ENCODE data around the gene PARL. TPM values are rescaled to one million over a fixed set of nuclear protein-coding genes. Genes with fewer than 3 reads are reported as not detected.

PARL gene
- total and polyA plus RNA-seq, 9 donors: 25.2 to 42.0 (median 34.1) TPM

DNA sequence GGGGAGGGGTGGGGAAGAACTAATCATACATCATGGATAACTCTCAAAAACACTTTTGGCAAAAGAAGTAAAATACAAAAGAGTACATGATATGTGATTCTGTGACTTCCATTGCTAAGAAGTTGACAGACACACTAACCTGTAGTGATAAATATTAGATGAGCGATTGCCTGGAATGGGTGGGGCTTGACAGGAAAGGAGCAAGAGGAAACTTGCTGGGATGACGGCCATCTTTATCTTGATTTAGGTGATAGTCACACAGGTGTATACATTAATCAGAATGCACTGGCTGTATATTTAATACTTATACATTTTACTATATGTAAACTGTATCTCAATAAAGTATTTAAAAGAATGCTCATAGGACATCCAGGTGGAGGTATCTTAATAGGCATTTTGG, 13.1 kb downstream of the PARL start:
- Histone ChIP-seq H3K36me3 (ENCODE audit: control insufficient read depth, insufficient read depth, low read length) (peaks cover 4% of the 10 kb centered on the region), H3K9me3 (replicated peaks; ENCODE audit: control insufficient read depth, low read depth, low read length) (no peaks in the 10 kb centered on the region), H3K27me3 (ENCODE audit: control insufficient read depth, insufficient read depth, low read length) (no peaks in the 10 kb centered on the region), H3K4me1 (ENCODE audit: control insufficient read depth, insufficient read depth, low read length) (no peaks in the 10 kb centered on the region), H3K4me3 (ENCODE audit: low read length) (no peak overlapping the region), H3K27ac (ENCODE audit: low read length) (no peak overlapping the region)
- DNase-seq: no peak
- WGBS (ENCODE audit: insufficient coverage): no CpG with 5 or more reads among the region's 2 CpGs

DNA sequence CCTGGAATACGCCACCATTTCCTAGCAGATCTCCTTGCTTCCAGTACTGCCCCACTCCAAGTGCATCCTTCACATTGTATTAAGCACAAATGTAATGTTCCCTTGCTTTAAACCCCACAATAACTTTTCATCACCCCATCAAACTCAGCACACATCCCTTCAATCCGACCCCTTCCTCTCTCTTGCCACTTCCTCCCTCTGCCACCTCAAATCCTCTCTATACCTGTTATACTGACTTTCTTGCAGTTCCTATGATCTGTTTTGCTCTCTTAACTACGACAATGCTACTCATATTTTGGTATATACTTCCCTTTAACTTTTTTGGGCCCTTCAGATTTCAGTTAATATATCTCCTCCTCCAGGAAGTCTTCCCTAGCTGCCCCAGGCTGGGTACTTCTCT, 14.1 kb downstream of the PARL start:
- Histone ChIP-seq H3K9me3 (replicated peaks; ENCODE audit: control insufficient read depth, low read depth, low read length) (no peaks in the 10 kb centered on the region), H3K36me3 (ENCODE audit: control insufficient read depth, insufficient read depth, low read length) (peaks cover 8% of the 10 kb centered on the region), H3K27me3 (ENCODE audit: control insufficient read depth, insufficient read depth, low read length) (no peaks in the 10 kb centered on the region), H3K4me1 (ENCODE audit: control insufficient read depth, insufficient read depth, low read length) (no peaks in the 10 kb centered on the region), H3K4me3 (ENCODE audit: low read length) (no peak overlapping the region), H3K27ac (ENCODE audit: low read length) (no peak overlapping the region)
- 96% methylated on average over 3 of the region's 3 CpGs for WGBS (ENCODE audit: insufficient coverage)
- DNase-seq: no peak

DNA sequence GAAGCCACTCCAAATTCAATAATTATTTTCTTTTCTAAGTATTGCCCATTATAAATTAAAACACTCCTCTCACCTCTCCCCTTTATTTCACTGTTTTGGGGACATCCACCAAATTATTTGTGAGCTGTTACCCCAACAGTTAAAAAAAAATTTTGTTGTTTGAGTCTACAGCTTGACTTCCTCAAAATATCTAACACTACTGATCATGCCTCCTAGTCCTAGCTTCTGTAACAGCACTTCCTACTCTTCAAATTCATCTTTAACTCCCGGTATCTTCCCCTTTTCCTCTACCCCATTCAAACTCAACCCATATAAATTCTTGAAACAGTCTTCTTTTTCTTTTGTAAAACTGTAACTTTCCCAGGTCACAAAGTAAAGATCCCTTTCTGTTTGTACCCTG, 15.9 kb downstream of the PARL start:
- 86% methylated on average over 1 of the region's 1 CpG for WGBS (ENCODE audit: insufficient coverage)
- Histone ChIP-seq H3K27ac (ENCODE audit: low read length) (no peak overlapping the region), H3K27me3 (ENCODE audit: control insufficient read depth, insufficient read depth, low read length) (no peaks in the 10 kb centered on the region), H3K9me3 (replicated peaks; ENCODE audit: control insufficient read depth, low read depth, low read length) (no peaks in the 10 kb centered on the region), H3K4me3 (ENCODE audit: low read length) (no peak overlapping the region), H3K36me3 (ENCODE audit: control insufficient read depth, insufficient read depth, low read length) (peaks cover 16% of the 10 kb centered on the region), H3K4me1 (ENCODE audit: control insufficient read depth, insufficient read depth, low read length) (no peaks in the 10 kb centered on the region)
- peak; percentile 15 for DNase-seq

DNA sequence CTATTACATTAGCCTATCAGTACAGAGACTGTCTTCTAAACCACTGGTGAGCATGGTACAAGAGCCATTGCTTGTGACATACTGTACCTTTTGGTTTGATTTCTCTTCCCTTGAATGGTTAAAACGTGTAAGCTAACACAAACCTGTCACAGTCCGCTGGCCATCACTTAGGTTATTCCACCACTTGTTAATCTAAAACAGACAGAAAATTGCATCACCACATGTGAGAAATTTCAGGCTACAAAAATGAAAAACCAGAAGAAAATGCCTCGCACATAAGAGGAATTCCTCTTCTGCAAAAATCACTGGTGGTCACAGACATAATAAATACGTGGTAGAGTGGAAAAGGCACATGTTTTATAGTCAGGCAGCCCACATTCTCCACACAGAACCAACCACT, 22.1 kb downstream of the PARL start:
- H3K36me3 ChIP-seq (ENCODE audit: control insufficient read depth, insufficient read depth, low read length): peaks cover 34% of the 10 kb centered on the region
- H3K4me3 ChIP-seq (ENCODE audit: low read length): no peak overlapping the region
- H3K27me3 ChIP-seq (ENCODE audit: control insufficient read depth, insufficient read depth, low read length): no peaks in the 10 kb centered on the region
- H3K27ac ChIP-seq (ENCODE audit: low read length): no peak overlapping the region
- no peaks in the 10 kb centered on the region for H3K4me1 ChIP-seq (ENCODE audit: control insufficient read depth, insufficient read depth, low read length)
- DNase-seq: no peak
- no CpG with 5 or more reads among the region's 4 CpGs for WGBS (ENCODE audit: insufficient coverage)
- H3K9me3 ChIP-seq (replicated peaks; ENCODE audit: control insufficient read depth, low read depth, low read length): no peaks in the 10 kb centered on the region

- H3K9me3 ChIP-seq (replicated peaks; ENCODE audit: control insufficient read depth, low read depth, low read length): no peaks in the 10 kb centered on the region
- no peaks in the 10 kb centered on the region for H3K4me1 ChIP-seq (ENCODE audit: control insufficient read depth, insufficient read depth, low read length)
- no peaks in the 10 kb centered on the region for H3K27me3 ChIP-seq (ENCODE audit: control insufficient read depth, insufficient read depth, low read length)
- H3K4me3 ChIP-seq (ENCODE audit: low read length): no peak overlapping the region
- peaks cover 27% of the 10 kb centered on the region for H3K36me3 ChIP-seq (ENCODE audit: control insufficient read depth, insufficient read depth, low read length)
- H3K27ac ChIP-seq (ENCODE audit: low read length): no peak overlapping the region
- no peak for DNase-seq
- no CpG with 5 or more reads among the region's 3 CpGs for whole genome bisulfite sequencing (ENCODE audit: insufficient coverage)
These were observed 26.8 kb downstream of the PARL start for GRCh38 chr3:183857863-183858262.

GRCh38 chr3:183854318-183855035, 30.2 kb downstream of the PARL start:
- no peak overlapping the region for H3K4me3 ChIP-seq (ENCODE audit: low read length)
- no peaks in the 10 kb centered on the region for H3K4me1 ChIP-seq (ENCODE audit: control insufficient read depth, insufficient read depth, low read length)
- no peaks in the 10 kb centered on the region for H3K9me3 ChIP-seq (replicated peaks; ENCODE audit: control insufficient read depth, low read depth, low read length)
- DNase-seq: no peak
- no CpG with 5 or more reads among the region's 4 CpGs for WGBS (ENCODE audit: insufficient coverage)
- H3K27me3 ChIP-seq (ENCODE audit: control insufficient read depth, insufficient read depth, low read length): no peaks in the 10 kb centered on the region
- no peak overlapping the region for H3K27ac ChIP-seq (ENCODE audit: low read length)
- H3K36me3 ChIP-seq (ENCODE audit: control insufficient read depth, insufficient read depth, low read length): peaks cover 25% of the 10 kb centered on the region

GRCh38 chr3:183845608-183846288, 38.9 kb downstream of the PARL start:
- 92% methylated on average over 9 of the region's 13 CpGs for WGBS (ENCODE audit: insufficient coverage)
- H3K4me3 ChIP-seq (ENCODE audit: low read length): no peak overlapping the region
- H3K36me3 ChIP-seq (ENCODE audit: control insufficient read depth, insufficient read depth, low read length): peaks cover 39% of the 10 kb centered on the region
- DNase-seq: no peak
- H3K4me1 ChIP-seq (ENCODE audit: control insufficient read depth, insufficient read depth, low read length): no peaks in the 10 kb centered on the region
- no peaks in the 10 kb centered on the region for H3K27me3 ChIP-seq (ENCODE audit: control insufficient read depth, insufficient read depth, low read length)
- H3K9me3 ChIP-seq (replicated peaks; ENCODE audit: control insufficient read depth, low read depth, low read length): no peaks in the 10 kb centered on the region
- H3K27ac ChIP-seq (ENCODE audit: low read length): no peak overlapping the region

- Histone ChIP-seq H3K36me3 (ENCODE audit: control insufficient read depth, insufficient read depth, low read length) (peaks cover 40% of the 10 kb centered on the region), H3K4me1 (ENCODE audit: control insufficient read depth, insufficient read depth, low read length) (no peaks in the 10 kb centered on the region), H3K4me3 (ENCODE audit: low read length) (no peak overlapping the region), H3K27me3 (ENCODE audit: control insufficient read depth, insufficient read depth, low read length) (no peaks in the 10 kb centered on the region), H3K9me3 (replicated peaks; ENCODE audit: control insufficient read depth, low read depth, low read length) (no peaks in the 10 kb centered on the region), H3K27ac (ENCODE audit: low read length) (no peak overlapping the region)
- no peak for DNase-seq
- no CpG with 5 or more reads among the region's 4 CpGs for WGBS (ENCODE audit: insufficient coverage)
These were observed 39.6 kb downstream of the PARL start for GRCh38 chr3:183845090-183845489.

GRCh38 chr3:183844606-183845005, 40.1 kb downstream of the PARL start:
- WGBS (ENCODE audit: insufficient coverage): no CpG with 5 or more reads among the region's 2 CpGs

DNA sequence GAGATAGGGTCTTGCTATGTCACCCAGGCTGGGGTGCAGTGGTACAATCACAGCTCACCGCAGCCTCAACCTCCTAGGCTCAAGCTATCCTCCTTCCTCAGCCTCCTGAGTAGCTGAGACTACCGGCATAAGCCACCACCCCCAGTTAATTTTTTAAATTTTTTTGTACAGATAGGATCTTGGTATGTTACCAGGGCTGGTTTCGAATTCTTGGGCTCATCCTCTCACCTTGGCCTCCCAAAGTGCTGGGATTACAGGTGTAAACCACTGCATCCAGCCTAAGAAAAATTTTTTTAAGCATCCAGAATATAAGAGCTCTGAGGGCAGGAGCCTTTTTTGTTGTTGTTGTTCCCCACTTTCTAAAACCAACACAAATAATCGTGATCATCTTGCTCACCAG, 44.9 kb downstream of the PARL start:
- Histone ChIP-seq H3K4me3 (ENCODE audit: low read length) (no peak overlapping the region), H3K27ac (ENCODE audit: low read length) (no peak overlapping the region), H3K27me3 (ENCODE audit: control insufficient read depth, insufficient read depth, low read length) (no peaks in the 10 kb centered on the region), H3K9me3 (replicated peaks; ENCODE audit: control insufficient read depth, low read depth, low read length) (no peaks in the 10 kb centered on the region), H3K4me1 (ENCODE audit: control insufficient read depth, insufficient read depth, low read length) (no peaks in the 10 kb centered on the region), H3K36me3 (ENCODE audit: control insufficient read depth, insufficient read depth, low read length) (peaks cover 38% of the 10 kb centered on the region)
- WGBS (ENCODE audit: insufficient coverage): no CpG with 5 or more reads among the region's 4 CpGs
- DNase-seq: no peak

More at GRCh38 chr3:183844606-183845005, 40.1 kb downstream of the PARL start:
- H3K36me3 ChIP-seq (ENCODE audit: control insufficient read depth, insufficient read depth, low read length): peaks cover 42% of the 10 kb centered on the region
- H3K27me3 ChIP-seq (ENCODE audit: control insufficient read depth, insufficient read depth, low read length): no peaks in the 10 kb centered on the region
- DNase-seq: peak; percentile 46
- no peaks in the 10 kb centered on the region for H3K9me3 ChIP-seq (replicated peaks; ENCODE audit: control insufficient read depth, low read depth, low read length)
- H3K27ac ChIP-seq (ENCODE audit: low read length): no peak overlapping the region
- H3K4me3 ChIP-seq (ENCODE audit: low read length): no peak overlapping the region
- H3K4me1 ChIP-seq (ENCODE audit: control insufficient read depth, insufficient read depth, low read length): no peaks in the 10 kb centered on the region
